Muscle layer of duodenum (tissue), 2 donors: Measurements from ENCODE around the gene HDAC3.

Experiments
- H3K27ac ChIP-seq: one replicate; pipeline ENCODE4 v1.7.0; 2013; ENCODE audit warnings: mild to moderate bottlenecking, low read length
- H3K27me3 ChIP-seq: one replicate; pipeline ENCODE4 v1.7.0; 2013; ENCODE audit warnings: low read depth, mild to moderate bottlenecking, control low read depth, low read length
- H3K36me3 ChIP-seq, 2 donors: one replicate each; pipeline ENCODE4 v1.7.0; 2013; ENCODE audit warnings: low read length in 2 of 2, control low read depth in 1 of 2, mild to moderate bottlenecking in 1 of 2; ENCODE audit not compliant: insufficient read depth in 2 of 2, control insufficient read depth in 1 of 2
- H3K4me1 ChIP-seq, 2 donors: one replicate each; pipeline ENCODE4 v1.7.0; 2013; ENCODE audit warnings: low read length in 2 of 2, mild to moderate bottlenecking in 2 of 2, control low read depth in 1 of 2, moderate library complexity in 1 of 2; ENCODE audit not compliant: insufficient read depth in 2 of 2, control insufficient read depth in 1 of 2
- H3K4me3 ChIP-seq, 2 donors: one replicate each; pipeline ENCODE4 v1.7.0; 2013; ENCODE audit warnings: low read length in 2 of 2, low read depth in 1 of 2, mild to moderate bottlenecking in 1 of 2
- H3K9me3 ChIP-seq, 2 donors: one replicate each; pipeline ENCODE4 v1.7.0; 2013; ENCODE audit warnings: low read length in 2 of 2, control low read depth in 1 of 2, mild to moderate bottlenecking in 1 of 2; ENCODE audit not compliant: control insufficient read depth in 1 of 2
- donor health status: healthy.

Gene HDAC3

DNA sequence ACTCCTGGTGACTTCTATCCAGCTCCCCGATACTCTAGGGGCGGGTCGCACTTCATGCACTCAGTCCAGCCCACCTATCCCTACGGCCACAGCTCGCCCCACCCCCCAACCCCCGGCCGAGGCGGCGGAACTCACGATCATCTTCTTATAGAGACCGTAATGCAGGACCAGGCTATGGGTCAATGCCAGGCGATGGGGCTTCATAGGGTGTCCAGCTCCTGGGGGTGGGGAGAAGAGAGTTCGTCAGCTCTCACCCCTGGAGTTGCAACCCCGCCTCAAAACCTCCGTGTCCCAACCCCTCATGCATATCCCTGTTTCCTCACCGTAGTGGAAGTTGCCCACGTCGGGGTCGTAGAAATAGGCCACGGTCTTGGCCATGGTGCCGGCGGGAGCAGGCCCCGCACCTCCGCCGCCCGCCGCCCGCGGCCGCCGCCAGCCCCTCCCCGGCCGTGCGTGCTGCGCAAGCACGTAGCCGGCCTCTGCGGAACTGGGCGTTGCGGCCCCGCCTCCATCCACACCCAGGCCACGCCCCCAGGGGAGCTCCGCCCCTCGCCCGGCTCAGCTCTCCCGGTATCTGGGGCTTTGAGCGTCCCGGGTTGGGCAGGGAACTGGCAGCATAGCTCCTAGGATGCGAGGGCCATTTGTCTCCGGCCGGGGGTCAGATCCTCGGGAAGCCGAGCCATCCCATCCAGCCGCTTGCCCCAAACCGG, at the start of gene HDAC3, which contains the start of gene RELL2:
Gene HDAC3 (minus strand): TSS at position 437 of the 710 bp plus-strand sequence. CDS start 59 bp downstream, at position 378.
Gene RELL2 (plus strand): TSS at position 585 of the 710 bp plus-strand sequence. CDS start 1,229 bp downstream, outside the sequence.
- H3K4me3 ChIP-seq, result peak within 1 kb of the TSS; percentile 91 to 93
- no peaks in the 10 kb centered on the region for H3K27me3 ChIP-seq
- H3K9me3 ChIP-seq, result no peaks in the 10 kb centered on the region
- peak within 1 kb of the TSS; percentile 28 for H3K27ac ChIP-seq
- peaks cover 4 to 12% of the 10 kb centered on the region in 2 donors for H3K36me3 ChIP-seq
- H3K4me1 ChIP-seq, result peaks cover 9 to 27% of the 10 kb centered on the region in 2 donors

DNA sequence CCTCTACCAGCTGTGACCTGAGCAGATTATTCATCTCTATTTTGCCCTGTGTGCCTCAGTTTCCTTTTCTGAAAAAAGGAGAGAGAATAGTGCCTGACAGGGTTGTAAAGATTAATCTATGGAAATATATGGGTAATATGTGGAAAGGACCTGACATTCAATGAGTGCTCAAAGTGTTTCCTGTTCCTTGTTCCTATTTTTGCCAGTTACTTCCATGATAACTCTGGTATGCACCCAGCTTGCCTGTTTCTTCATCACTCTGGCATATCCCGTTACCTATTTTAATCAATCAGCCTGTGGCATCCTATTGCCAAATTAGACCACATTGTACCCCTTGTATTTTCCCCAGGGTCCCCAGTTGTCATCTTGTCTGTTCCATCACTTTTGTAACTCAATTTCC, 48.9 kb upstream of the HDAC3 start:
- H3K4me3 ChIP-seq, result no peak overlapping the region
- H3K4me1 ChIP-seq, result peaks cover 3 to 12% of the 10 kb centered on the region in 2 donors
- H3K9me3 ChIP-seq, result no peaks in the 10 kb centered on the region
- no peaks in the 10 kb centered on the region for H3K27me3 ChIP-seq
- no peaks in the 10 kb centered on the region for H3K36me3 ChIP-seq
- H3K27ac ChIP-seq, result no peak overlapping the region

DNA sequence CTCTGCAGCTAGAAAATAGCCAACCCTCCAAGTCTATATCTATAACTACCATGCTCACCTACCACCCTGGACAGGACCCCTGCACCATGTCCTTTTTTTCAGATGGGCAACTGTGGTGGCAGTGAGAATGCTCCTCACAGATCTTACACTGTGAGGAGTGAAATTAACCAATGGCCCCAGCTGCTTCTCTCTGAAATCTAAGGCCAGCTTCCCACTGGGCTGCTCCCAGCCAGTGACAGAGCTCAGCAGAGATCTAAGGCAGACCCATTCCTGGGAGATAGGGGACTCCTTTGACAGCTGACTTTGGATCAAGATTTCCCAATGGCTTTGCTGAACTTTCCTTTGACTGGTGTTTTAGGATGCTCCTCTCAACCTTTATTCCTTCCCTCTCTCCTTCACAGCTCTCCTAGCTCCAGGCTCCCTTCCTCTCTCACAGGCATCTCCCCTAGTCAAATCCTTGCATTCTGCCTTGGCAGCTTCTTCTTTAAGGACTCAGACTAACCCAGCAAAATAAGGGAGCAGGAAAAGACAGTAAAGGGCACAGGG, 47.0 kb upstream of the HDAC3 start:
- Histone ChIP-seq H3K4me3 (no peak overlapping the region), H3K9me3 (no peaks in the 10 kb centered on the region), H3K36me3 (no peaks in the 10 kb centered on the region), H3K27me3 (no peaks in the 10 kb centered on the region), H3K27ac (no peak overlapping the region), H3K4me1 (peaks cover 3 to 12% of the 10 kb centered on the region in 2 donors)

DNA sequence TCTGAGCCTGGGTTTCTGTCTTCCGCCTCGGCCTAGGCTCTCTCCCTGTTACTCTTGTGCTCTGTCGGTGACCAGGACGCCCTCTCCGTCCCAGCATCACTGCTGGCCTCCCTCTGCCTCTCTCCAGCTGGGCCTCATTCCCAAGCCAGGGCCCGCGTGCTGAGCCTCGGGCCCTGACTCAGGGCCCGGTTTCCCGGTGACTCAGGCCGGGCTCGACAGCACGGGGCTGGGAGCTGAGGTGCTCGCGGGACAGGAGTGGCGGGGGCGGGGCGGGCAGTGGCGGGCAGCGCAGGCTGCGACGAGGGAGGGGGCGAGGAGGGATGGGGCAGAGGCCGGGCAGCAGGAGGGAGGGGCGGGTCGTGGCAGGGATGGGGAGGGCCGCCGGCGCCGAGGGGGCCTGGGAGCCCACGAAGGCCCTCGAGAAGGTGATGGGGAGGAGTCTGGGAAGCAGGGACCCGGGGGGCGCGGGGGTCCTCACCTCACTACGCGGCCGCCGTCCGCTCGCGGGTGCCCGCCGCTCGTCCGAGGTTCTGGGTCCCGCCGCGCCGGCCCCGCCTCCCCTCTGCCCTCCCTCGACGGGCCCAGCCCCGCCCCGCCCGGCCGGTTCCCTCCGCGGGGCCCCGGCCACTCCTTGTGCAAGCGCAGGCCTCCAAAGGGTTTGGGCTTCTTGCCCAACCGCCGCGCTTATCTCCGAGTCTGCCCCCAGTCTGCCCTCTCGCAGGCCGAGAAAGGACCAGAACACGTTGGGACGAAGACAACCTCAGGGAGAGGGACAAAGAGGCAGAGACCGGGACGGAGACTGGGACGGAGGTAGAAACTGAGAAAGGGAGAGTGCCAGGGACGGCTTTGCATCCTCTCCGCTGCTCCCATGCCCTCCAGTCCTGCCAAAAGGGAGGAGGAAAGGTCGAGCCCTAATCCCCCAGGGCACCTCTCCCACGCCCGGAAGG, 45.3 kb upstream of the HDAC3 start, which contains the start of gene ARAP3:
Gene ARAP3 (minus strand): TSS at position 536 of the 947 bp plus-strand sequence. CDS start 1,744 bp downstream, outside the sequence.
- Histone ChIP-seq H3K4me3 (peak within 1 kb of the TSS; percentile 52 to 55), H3K9me3 (no peaks in the 10 kb centered on the region), H3K36me3 (no peaks in the 10 kb centered on the region), H3K27ac (peak within 1 kb of the TSS; percentile 85), H3K4me1 (peaks cover 3 to 12% of the 10 kb centered on the region in 2 donors), H3K27me3 (no peaks in the 10 kb centered on the region)

DNA sequence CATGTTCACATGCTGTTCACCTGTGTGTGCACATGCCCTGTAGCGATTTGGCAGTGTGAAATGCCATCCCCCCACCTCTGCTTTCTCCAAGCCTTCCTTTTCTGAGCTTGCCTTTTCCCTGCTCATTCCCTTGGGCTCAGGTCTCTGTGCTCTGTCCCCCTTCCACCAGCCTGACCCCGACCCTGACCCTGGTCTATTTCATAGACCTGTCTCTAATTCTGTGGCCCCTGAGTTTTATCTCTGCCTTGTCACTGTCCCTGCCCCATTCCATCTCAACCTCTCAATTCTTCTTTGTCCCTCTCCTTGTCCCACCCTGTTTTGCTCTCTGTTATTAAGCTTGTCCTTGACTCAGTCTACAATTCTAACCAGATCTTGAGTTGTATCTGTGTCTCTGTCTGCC, 44.6 kb upstream of the HDAC3 start:
- peak overlapping the region; percentile 15 to 55 for H3K4me3 ChIP-seq
- peak overlapping the region; percentile 85 for H3K27ac ChIP-seq
- H3K27me3 ChIP-seq, result no peaks in the 10 kb centered on the region
- no peaks in the 10 kb centered on the region for H3K9me3 ChIP-seq
- H3K36me3 ChIP-seq, result no peaks in the 10 kb centered on the region
- peaks cover 3 to 12% of the 10 kb centered on the region in 2 donors for H3K4me1 ChIP-seq

DNA sequence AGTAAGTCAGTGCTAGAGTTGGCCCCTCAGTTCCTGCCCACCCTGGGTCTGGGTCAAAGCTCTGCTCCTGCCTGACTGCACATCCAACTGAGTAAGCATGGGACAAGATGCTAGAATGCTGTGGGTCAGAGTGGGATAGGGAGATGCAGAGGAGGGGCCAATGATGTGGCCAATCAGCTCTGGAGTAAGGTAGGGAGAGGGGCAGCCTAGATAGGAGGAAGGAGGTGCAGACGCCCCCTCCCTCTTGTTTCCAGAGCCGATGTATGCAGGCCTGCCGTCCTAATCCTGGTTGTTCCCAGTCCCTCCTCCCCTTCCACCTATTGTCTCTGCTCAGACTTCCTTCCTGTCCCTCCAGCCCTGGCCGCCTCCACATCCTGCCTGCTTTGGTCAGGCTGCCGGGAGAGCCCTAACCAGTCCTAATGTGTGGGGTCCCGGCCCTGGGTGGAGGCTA, 44.1 kb upstream of the HDAC3 start:
- Histone ChIP-seq H3K27me3 (no peaks in the 10 kb centered on the region), H3K36me3 (no peaks in the 10 kb centered on the region), H3K4me3 (peak overlapping the region in 1 of 2 donors; percentile 55), H3K9me3 (no peaks in the 10 kb centered on the region), H3K27ac (peak overlapping the region; percentile 85), H3K4me1 (peaks cover 3 to 12% of the 10 kb centered on the region in 2 donors)

DNA sequence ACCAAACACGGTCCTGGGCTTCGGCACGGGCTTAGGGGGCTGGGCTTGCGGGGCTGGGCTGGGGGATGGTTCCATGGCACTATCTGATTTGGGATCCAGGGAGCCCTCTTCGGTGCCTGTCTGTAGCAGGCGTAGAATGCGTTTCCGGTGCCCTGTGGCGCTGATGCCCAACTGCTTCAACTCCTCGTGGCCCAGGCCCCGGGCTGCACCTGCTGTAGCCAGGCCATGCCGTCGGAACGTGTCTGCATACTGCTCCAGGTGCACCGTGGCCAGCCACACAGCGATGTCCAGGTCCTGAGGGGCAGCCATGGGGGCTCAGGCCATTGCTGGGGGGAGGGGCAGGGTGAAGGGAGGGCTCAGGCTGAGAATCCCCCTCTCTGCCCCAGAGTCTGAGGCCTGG, 43.5 kb upstream of the HDAC3 start:
- no peaks in the 10 kb centered on the region for H3K27me3 ChIP-seq
- H3K4me3 ChIP-seq, result no peak overlapping the region
- peaks cover 3 to 12% of the 10 kb centered on the region in 2 donors for H3K4me1 ChIP-seq
- H3K36me3 ChIP-seq, result no peaks in the 10 kb centered on the region
- no peak overlapping the region for H3K27ac ChIP-seq
- H3K9me3 ChIP-seq, result no peaks in the 10 kb centered on the region

DNA sequence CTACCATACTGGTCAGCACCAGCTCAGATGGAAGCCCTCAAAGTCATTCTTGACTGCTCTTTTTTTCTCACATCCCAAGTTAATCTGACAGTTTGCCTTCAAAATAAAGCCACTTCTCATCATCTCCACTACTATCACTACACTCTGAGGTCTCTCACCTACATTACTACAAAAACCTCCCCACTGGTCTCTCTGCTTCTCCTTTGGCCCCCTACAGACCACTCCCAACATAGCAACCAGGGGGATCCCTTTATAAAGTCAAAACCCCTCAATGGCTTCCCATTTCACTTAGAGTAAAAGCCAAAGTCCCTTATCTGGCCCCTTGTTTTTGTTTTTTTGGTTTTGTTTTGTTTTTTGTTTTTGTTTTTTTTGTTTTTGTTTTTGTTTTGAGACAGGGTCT, 40.8 kb upstream of the HDAC3 start:
- Histone ChIP-seq H3K4me3 (no peak overlapping the region), H3K4me1 (peaks cover 3 to 9% of the 10 kb centered on the region in 2 donors), H3K27ac (no peak overlapping the region)

DNA sequence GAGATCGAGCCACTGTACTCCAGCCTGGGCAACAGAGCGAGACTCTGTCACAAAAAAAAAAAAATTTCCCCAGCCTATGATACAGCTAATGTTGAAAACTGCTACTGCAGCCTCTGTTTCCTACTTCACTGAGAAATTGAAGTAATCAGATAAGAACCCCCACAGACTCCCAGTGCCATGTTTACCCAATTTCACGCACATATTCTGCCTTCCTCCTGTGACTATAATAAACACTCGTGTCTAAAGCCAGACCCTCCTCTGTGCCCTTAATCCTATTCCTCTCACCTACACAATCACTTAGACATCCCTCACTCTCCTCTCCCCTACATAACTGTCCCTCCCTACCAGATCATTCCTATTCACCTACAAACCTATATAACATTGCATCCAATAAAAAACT, 39.0 kb upstream of the HDAC3 start:
- no peaks in the 10 kb centered on the region for H3K9me3 ChIP-seq
- H3K4me3 ChIP-seq, result no peak overlapping the region
- H3K27ac ChIP-seq, result no peak overlapping the region
- H3K27me3 ChIP-seq, result no peaks in the 10 kb centered on the region
- H3K4me1 ChIP-seq, result no peaks in the 10 kb centered on the region
- peaks cover 0 to 10% of the 10 kb centered on the region in 2 donors for H3K36me3 ChIP-seq

More for the DNA sequence above, 40.8 kb upstream of the HDAC3 start:
- H3K27me3 ChIP-seq, result no peaks in the 10 kb centered on the region
- H3K36me3 ChIP-seq, result peaks cover 0 to 5% of the 10 kb centered on the region in 2 donors
- no peaks in the 10 kb centered on the region for H3K9me3 ChIP-seq

DNA sequence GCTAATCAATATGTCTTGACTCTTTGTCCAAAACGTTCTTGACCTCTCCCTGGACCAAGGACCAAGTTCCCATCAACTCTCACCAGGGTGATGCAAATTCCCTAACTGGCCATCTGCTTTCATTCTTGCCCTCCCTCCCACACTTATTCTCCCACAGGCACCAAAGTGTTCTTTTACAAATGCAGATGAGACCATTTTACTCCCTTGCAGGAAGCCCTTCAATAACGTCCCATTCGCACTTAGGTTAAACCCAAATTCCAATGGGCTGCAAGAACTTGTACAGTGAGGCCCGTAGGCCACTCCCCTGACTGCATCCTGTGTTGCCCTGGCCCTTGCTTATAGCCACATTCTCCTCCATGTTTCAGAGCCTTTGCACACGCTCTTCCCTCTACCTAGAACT, 38.1 kb upstream of the HDAC3 start:
- peaks cover 0 to 16% of the 10 kb centered on the region in 2 donors for H3K36me3 ChIP-seq

More for the DNA sequence above, 38.1 kb upstream of the HDAC3 start:
- Histone ChIP-seq H3K27me3 (no peaks in the 10 kb centered on the region), H3K4me3 (no peak overlapping the region), H3K9me3 (no peaks in the 10 kb centered on the region), H3K4me1 (no peaks in the 10 kb centered on the region), H3K27ac (no peak overlapping the region)
